Muscle of leg (tissue), 11 donors: Measurements from ENCODE around the gene GSPT1. TPM values are rescaled to one million over a fixed set of nuclear protein-coding genes. Genes with fewer than 3 reads are reported as not detected.

ENCODE experiments used
- DNase-seq: peaks from one replicate; pipeline ENCODE4 v3.0.0; 2013
- H3K27ac ChIP-seq: one replicate; pipeline ENCODE4 v1.5.1; 2013; ENCODE audit warnings: mild to moderate bottlenecking, low read length, control low read depth
- H3K27me3 ChIP-seq: one replicate; pipeline ENCODE4 v1.6.1; 2013; ENCODE audit warnings: low read length; ENCODE audit not compliant: control insufficient read depth, insufficient read depth
- H3K36me3 ChIP-seq: one replicate; pipeline ENCODE4 v1.6.1; 2013; ENCODE audit warnings: low read length; ENCODE audit not compliant: control insufficient read depth, insufficient read depth
- H3K4me1 ChIP-seq: one replicate; pipeline ENCODE4 v1.6.1; 2013; ENCODE audit warnings: low read length; ENCODE audit not compliant: control insufficient read depth, insufficient read depth
- H3K4me3 ChIP-seq: one replicate; pipeline ENCODE4 v1.5.1; 2013; ENCODE audit warnings: low read length, control low read depth
- H3K9me3 ChIP-seq: replicated peaks from 2 replicates; pipeline ENCODE4 v1.6.1; 2013; ENCODE audit warnings: low read depth, low read length; ENCODE audit not compliant: control insufficient read depth
- WGBS: methylation state at CpG from one replicate; pipeline ENCODE4 v1.1.5; 2013; ENCODE audit warnings: missing lambda C conversion rate; ENCODE audit not compliant: insufficient coverage; 5-methylcytosine and 5-hydroxymethylcytosine counted together
- polyA plus RNA-seq, 8 donors: library from polyadenylated mRNA; unstranded; fragments of 120-200 nt; gene quantifications; one replicate each; pipeline versions ENCODE4 v1.2.1 to v1.2.3, GENCODE V29; 2013; ENCODE audit warnings: inconsistent platforms in 1 of 8, low replicate concordance in 1 of 8; ENCODE audit not compliant: insufficient read length in 8 of 8, insufficient read depth in 1 of 8
- total RNA-seq: library from RNA; stranded (reverse); fragments of 120-200 nt; gene quantifications from one replicate; pipeline ENCODE4 v1.2.4, GENCODE V29; 2013

GSPT1 gene
- total and polyA plus RNA-seq, 9 donors = 41.5 to 87.9 (median 80.6) TPM

- no peak overlapping the region for H3K4me3 ChIP-seq
- no peak for DNase-seq
- H3K27ac ChIP-seq = no peak overlapping the region
- peaks cover 18% of the 10 kb centered on the region for H3K36me3 ChIP-seq
- whole genome bisulfite sequencing = no CpG with 5 or more reads among the region's 2 CpGs
- H3K27me3 ChIP-seq = no peaks in the 10 kb centered on the region
- H3K9me3 ChIP-seq = no peaks in the 10 kb centered on the region
- H3K4me1 ChIP-seq = no peaks in the 10 kb centered on the region
These were observed 47.3 kb downstream of the GSPT1 start for GRCh38 chr16:11868412-11868980.

- DNase-seq = no peak
- H3K27me3 ChIP-seq = no peaks in the 10 kb centered on the region
- H3K4me3 ChIP-seq = no peak overlapping the region
- H3K36me3 ChIP-seq = no peaks in the 10 kb centered on the region
- no peaks in the 10 kb centered on the region for H3K9me3 ChIP-seq
- WGBS = no CpG with 5 or more reads among the region's 2 CpGs
- no peak overlapping the region for H3K27ac ChIP-seq
- H3K4me1 ChIP-seq = no peaks in the 10 kb centered on the region
These were observed 53.3 kb downstream of the GSPT1 start for GRCh38 chr16:11862489-11862888.

- Histone ChIP-seq H3K27me3 (no peaks in the 10 kb centered on the region), H3K4me1 (peaks cover 4% of the 10 kb centered on the region), H3K9me3 (no peaks in the 10 kb centered on the region), H3K36me3 (no peaks in the 10 kb centered on the region), H3K27ac (no peak overlapping the region), H3K4me3 (no peak overlapping the region)
- 89% methylated on average over 1 of the region's 4 CpGs for whole genome bisulfite sequencing
- DNase-seq = no peak
These were observed 58.6 kb downstream of the GSPT1 start for GRCh38 chr16:11857161-11857560.

- no peaks in the 10 kb centered on the region for H3K9me3 ChIP-seq
- H3K27me3 ChIP-seq = no peaks in the 10 kb centered on the region
- peaks cover 19% of the 10 kb centered on the region for H3K36me3 ChIP-seq
- 39% methylated on average over 23 of the region's 33 CpGs for WGBS
- peak overlapping the region; percentile 98 for H3K4me3 ChIP-seq
- H3K27ac ChIP-seq = peak overlapping the region; percentile 94
- no peak for DNase-seq
- H3K4me1 ChIP-seq = peaks cover 15% of the 10 kb centered on the region
These were observed 63.5 kb downstream of the GSPT1 start for GRCh38 chr16:11852092-11852809.

GRCh38 chr16:11851294-11852091 lies 64.3 kb downstream of the GSPT1 start, which contains the start of gene RSL1D1:
RSL1D1 (minus strand) TSS chr16:11851542; CDS start chr16:11851512, 30 bp downstream.
- H3K9me3 ChIP-seq = no peaks in the 10 kb centered on the region
- DNase-seq = peak; percentile 97
- under 1% methylated on average over 50 of the region's 57 CpGs for WGBS
- H3K36me3 ChIP-seq = peaks cover 26% of the 10 kb centered on the region
- H3K4me3 ChIP-seq = peak within 1 kb of the TSS; percentile 98
- H3K27me3 ChIP-seq = no peaks in the 10 kb centered on the region
- H3K4me1 ChIP-seq = peaks cover 15% of the 10 kb centered on the region
- H3K27ac ChIP-seq = peak within 1 kb of the TSS; percentile 94

GRCh38 chr16:11848842-11849241 lies 66.9 kb downstream of the GSPT1 start:
- H3K4me1 ChIP-seq = peaks cover 15% of the 10 kb centered on the region
- DNase-seq = no peak
- H3K27me3 ChIP-seq = no peaks in the 10 kb centered on the region
- no peak overlapping the region for H3K27ac ChIP-seq
- WGBS = no CpG with 5 or more reads among the region's 3 CpGs
- no peak overlapping the region for H3K4me3 ChIP-seq
- peaks cover 47% of the 10 kb centered on the region for H3K36me3 ChIP-seq
- H3K9me3 ChIP-seq = no peaks in the 10 kb centered on the region

- WGBS = 83% methylated on average over 1 of the region's 4 CpGs
- DNase-seq = no peak
- H3K9me3 ChIP-seq = no peaks in the 10 kb centered on the region
- no peak overlapping the region for H3K27ac ChIP-seq
- H3K27me3 ChIP-seq = no peaks in the 10 kb centered on the region
- H3K4me3 ChIP-seq = no peak overlapping the region
- no peaks in the 10 kb centered on the region for H3K4me1 ChIP-seq
- H3K36me3 ChIP-seq = peaks cover 82% of the 10 kb centered on the region
These were observed 71.3 kb downstream of the GSPT1 start for GRCh38 chr16:11844499-11844898.

- Histone ChIP-seq H3K4me3 (no peak overlapping the region), H3K27ac (no peak overlapping the region), H3K9me3 (no peaks in the 10 kb centered on the region), H3K36me3 (peaks cover 85% of the 10 kb centered on the region), H3K27me3 (no peaks in the 10 kb centered on the region), H3K4me1 (no peaks in the 10 kb centered on the region)
- 67% methylated on average over 1 of the region's 5 CpGs for WGBS
- no peak for DNase-seq
These were observed 71.9 kb downstream of the GSPT1 start for GRCh38 chr16:11843861-11844260.

GRCh38 chr16:11843206-11843605 lies 72.5 kb downstream of the GSPT1 start:
- Histone ChIP-seq H3K27ac (no peak overlapping the region), H3K4me3 (no peak overlapping the region), H3K9me3 (no peaks in the 10 kb centered on the region), H3K4me1 (no peaks in the 10 kb centered on the region), H3K27me3 (no peaks in the 10 kb centered on the region), H3K36me3 (peaks cover 85% of the 10 kb centered on the region)
- no peak for DNase-seq
- WGBS = 98% methylated on average over 7 of the region's 11 CpGs

- no peaks in the 10 kb centered on the region for H3K27me3 ChIP-seq
- no peaks in the 10 kb centered on the region for H3K4me1 ChIP-seq
- no peaks in the 10 kb centered on the region for H3K9me3 ChIP-seq
- H3K36me3 ChIP-seq = peaks cover 87% of the 10 kb centered on the region
- no peak for DNase-seq
- WGBS = 98% methylated on average over 4 of the region's 7 CpGs
- no peak overlapping the region for H3K27ac ChIP-seq
- H3K4me3 ChIP-seq = no peak overlapping the region
These were observed 74.7 kb downstream of the GSPT1 start for GRCh38 chr16:11841026-11841425.
